Fibroblast of lung (primary cell): Measurements from ENCODE around the gene FNIP1. TPM values are rescaled to one million over a fixed set of nuclear protein-coding genes. Genes with fewer than 3 reads are reported as not detected.

ENCODE experiments used
- DNase-seq, 2 donors: peaks; one replicate each; pipeline versions ENCODE4 v3.0.0 to v3.0.0-alpha.2; 2010; ENCODE audit warnings: low read depth in 2 of 2
- H2AFZ ChIP-seq: 2 replicates; pipeline ENCODE4 v1.5.1; 2012; ENCODE audit warnings: low read length, control low read depth, inconsistent platforms
- H3K27ac ChIP-seq: 2 replicates; pipeline ENCODE4 v1.5.1; 2011; ENCODE audit warnings: low read length, control low read depth; ENCODE audit not compliant: insufficient read depth
- H3K27me3 ChIP-seq: 2 replicates; pipeline ENCODE4 v1.5.1; 2011; ENCODE audit warnings: mild to moderate bottlenecking, low read length; ENCODE audit not compliant: control insufficient read depth, insufficient read depth
- H3K36me3 ChIP-seq: 2 replicates; pipeline ENCODE4 v1.5.1; 2011; ENCODE audit warnings: low read length; ENCODE audit not compliant: control insufficient read depth, insufficient read depth
- H3K4me1 ChIP-seq: 2 replicates; pipeline ENCODE4 v1.5.1; 2011; ENCODE audit warnings: low read length; ENCODE audit not compliant: control insufficient read depth, insufficient read depth; ENCODE audit errors: extremely low read depth
- H3K4me2 ChIP-seq: 2 replicates; pipeline ENCODE4 v1.5.1; 2011; ENCODE audit warnings: low read length, control low read depth; ENCODE audit not compliant: insufficient read depth; ENCODE audit errors: extremely low read depth
- H3K4me3 ChIP-seq, 4 experiments: fragments of 200-600 bp in 1 of 4; sonication (generic) in 1 of 4; replicated peaks in 1 of 4; 2 replicates each; pipeline ENCODE4 v1.5.1; 2011 to 2016; ENCODE audit warnings: low read length in 4 of 4, low read depth in 3 of 4, mild to moderate bottlenecking in 3 of 4, control low read depth in 2 of 4, inconsistent platforms in 1 of 4, mixed read lengths in 1 of 4; ENCODE audit not compliant: insufficient read depth in 1 of 4; ENCODE audit errors: control extremely low read depth in 1 of 4
- H3K79me2 ChIP-seq: 2 replicates; pipeline ENCODE4 v1.5.1; 2012; ENCODE audit warnings: mild to moderate bottlenecking, low read length, inconsistent platforms; ENCODE audit not compliant: control insufficient read depth, insufficient read depth
- H3K9ac ChIP-seq: 2 replicates; pipeline ENCODE4 v1.5.1; 2011; ENCODE audit warnings: mild to moderate bottlenecking, low read length, control low read depth; ENCODE audit not compliant: insufficient read depth
- H3K9me3 ChIP-seq: 2 replicates; pipeline ENCODE4 v1.5.1; 2012; ENCODE audit warnings: low read depth, low read length; ENCODE audit not compliant: control insufficient read depth, insufficient read depth
- H4K20me1 ChIP-seq: 2 replicates; pipeline ENCODE4 v1.5.1; 2011; ENCODE audit warnings: low read length; ENCODE audit not compliant: control insufficient read depth, insufficient read depth; ENCODE audit errors: extremely low read depth
- EZH2 ChIP-seq: IDR thresholded peaks from 2 replicates; pipeline ENCODE4 v1.5.1; 2012; ENCODE audit warnings: low read length, control low read depth, mild to moderate bottlenecking; ENCODE audit errors: missing control alignments
- polyA plus RNA-seq, 2 donors: library from polyadenylated mRNA; depleted of rRNA in 1 of 2; stranded (reverse) in 1 of 2; unstranded in 1 of 2; fragments of >200 nt; gene quantifications; 2 replicates each; pipeline ENCODE4 v1.2.1, GENCODE V29; 2011 to 2012; ENCODE audit warnings: missing spikeins in 1 of 2
- total RNA-seq: library from RNA; depleted of rRNA; stranded (reverse); fragments of >200 nt; gene quantifications from 2 replicates; pipeline ENCODE4 v1.2.1, GENCODE V29; 2014
- TF ChIP-seq, protein P1 (sequence below), 2 donors: IDR thresholded peaks in 1 of 2; conservative IDR thresholded peaks in 1 of 2; 1 replicate in 1 of 2; 2 replicates in 1 of 2; pipeline ENCODE4 v1.5.1; 2011 to 2012; ENCODE audit warnings: low read length in 2 of 2, control low read depth in 1 of 2, inconsistent platforms in 1 of 2, low read depth in 1 of 2, mild to moderate bottlenecking in 1 of 2

The FNIP1 gene
- total and polyA plus RNA-seq, 2 donors (not counting 1 experiment from before 2014, with no cell fraction given): 36.4 to 97.8 TPM

DNA sequence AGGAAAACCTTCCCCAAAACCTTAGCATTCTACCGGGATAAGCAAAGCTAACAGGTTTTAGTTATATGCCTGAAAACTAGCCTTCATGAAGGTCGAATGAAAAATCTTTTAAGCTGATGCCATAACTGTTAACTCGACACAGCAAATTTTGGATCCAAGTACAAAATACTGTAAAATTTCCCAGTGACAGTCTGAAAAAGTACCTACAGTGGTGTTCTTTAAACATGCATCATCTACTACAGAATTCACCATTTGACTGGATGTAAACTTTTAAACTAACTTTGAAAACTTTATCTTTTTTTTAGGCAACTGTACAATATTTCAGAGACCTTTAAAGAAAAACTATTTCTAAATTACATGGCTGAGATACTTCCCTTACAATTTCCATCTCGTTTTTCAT lies 162.6 kb downstream of the FNIP1 start:
- H3K27ac ChIP-seq: peak overlapping the region; percentile 91
- no peaks in the 10 kb centered on the region for H4K20me1 ChIP-seq
- no peaks in the 10 kb centered on the region for H3K9me3 ChIP-seq
- TF ChIP-seq, protein P1, sequence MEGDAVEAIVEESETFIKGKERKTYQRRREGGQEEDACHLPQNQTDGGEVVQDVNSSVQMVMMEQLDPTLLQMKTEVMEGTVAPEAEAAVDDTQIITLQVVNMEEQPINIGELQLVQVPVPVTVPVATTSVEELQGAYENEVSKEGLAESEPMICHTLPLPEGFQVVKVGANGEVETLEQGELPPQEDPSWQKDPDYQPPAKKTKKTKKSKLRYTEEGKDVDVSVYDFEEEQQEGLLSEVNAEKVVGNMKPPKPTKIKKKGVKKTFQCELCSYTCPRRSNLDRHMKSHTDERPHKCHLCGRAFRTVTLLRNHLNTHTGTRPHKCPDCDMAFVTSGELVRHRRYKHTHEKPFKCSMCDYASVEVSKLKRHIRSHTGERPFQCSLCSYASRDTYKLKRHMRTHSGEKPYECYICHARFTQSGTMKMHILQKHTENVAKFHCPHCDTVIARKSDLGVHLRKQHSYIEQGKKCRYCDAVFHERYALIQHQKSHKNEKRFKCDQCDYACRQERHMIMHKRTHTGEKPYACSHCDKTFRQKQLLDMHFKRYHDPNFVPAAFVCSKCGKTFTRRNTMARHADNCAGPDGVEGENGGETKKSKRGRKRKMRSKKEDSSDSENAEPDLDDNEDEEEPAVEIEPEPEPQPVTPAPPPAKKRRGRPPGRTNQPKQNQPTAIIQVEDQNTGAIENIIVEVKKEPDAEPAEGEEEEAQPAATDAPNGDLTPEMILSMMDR (conservative IDR thresholded peaks at IDR 0.05 in 1 of 2, IDR thresholded peaks at IDR 0.05 in 1 of 2; ENCODE audit: low read depth in 1 of 2, low read length in 2 of 2): no peak
- TF ChIP-seq EZH2: no peak
- H3K27me3 ChIP-seq: no peaks in the 10 kb centered on the region
- peak overlapping the region; percentile 62 to 94 (median 88) for H3K4me3 ChIP-seq
- DNase-seq: no peak
- peak overlapping the region; percentile 89 for H3K9ac ChIP-seq
- peak overlapping the region; percentile 72 for H3K4me2 ChIP-seq
- H3K4me1 ChIP-seq: peaks cover 10% of the 10 kb centered on the region
- H3K36me3 ChIP-seq: peaks cover 1% of the 10 kb centered on the region
- H2AFZ ChIP-seq: peak overlapping the region; percentile 77
- peaks cover 55% of the 10 kb centered on the region for H3K79me2 ChIP-seq

DNA sequence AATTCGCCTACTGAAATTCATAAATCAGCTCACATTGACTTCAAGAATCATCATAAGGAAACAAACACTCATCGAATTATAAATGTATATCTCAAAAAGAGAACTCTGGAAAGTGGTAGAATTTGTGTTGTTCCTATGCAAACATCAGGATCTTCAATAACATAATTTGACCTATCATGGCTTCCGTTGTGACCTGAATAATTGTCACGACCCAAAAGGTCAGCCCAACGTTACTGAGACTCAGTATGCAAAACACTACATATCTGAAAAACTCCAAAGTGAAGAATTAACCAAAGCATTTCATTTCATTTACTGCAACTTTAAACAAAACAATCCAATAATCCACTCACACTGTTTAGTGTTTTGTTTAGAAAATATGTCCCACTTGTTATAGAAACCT lies 163.0 kb downstream of the FNIP1 start:
- Histone ChIP-seq H3K4me2 (peak overlapping the region; percentile 72), H3K9me3 (no peaks in the 10 kb centered on the region), H3K9ac (peak overlapping the region; percentile 89), H3K4me3 (peak overlapping the region; percentile 62 to 94 (median 88)), H4K20me1 (no peaks in the 10 kb centered on the region), H3K4me1 (peaks cover 10% of the 10 kb centered on the region), H2AFZ (no peak overlapping the region), H3K27me3 (no peaks in the 10 kb centered on the region), H3K79me2 (peaks cover 59% of the 10 kb centered on the region), H3K36me3 (peaks cover 1% of the 10 kb centered on the region), H3K27ac (peak overlapping the region; percentile 91)
- no peak for DNase-seq
- TF ChIP-seq, protein P1 (conservative IDR thresholded peaks at IDR 0.05 in 1 of 2, IDR thresholded peaks at IDR 0.05 in 1 of 2; ENCODE audit: low read depth in 1 of 2, low read length in 2 of 2): no peak
- TF ChIP-seq EZH2: no peak

DNA sequence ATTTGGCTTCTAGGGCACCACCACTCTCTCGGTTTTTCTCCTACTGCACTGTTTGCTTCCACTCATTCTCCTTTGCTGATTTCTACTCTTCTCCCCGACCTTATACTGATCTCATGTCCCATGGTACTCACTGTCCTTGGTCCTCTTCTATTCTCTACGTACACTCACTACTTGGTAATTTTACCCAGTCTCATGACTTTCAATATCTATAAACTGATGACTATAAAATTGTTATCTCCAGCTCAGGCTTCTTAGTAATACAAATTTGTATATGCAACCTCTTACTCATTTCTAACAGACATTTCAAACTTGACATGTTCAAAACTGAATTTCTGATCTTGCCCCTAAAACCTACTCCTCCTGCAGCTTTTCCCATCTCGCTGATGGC lies 165.9 kb downstream of the FNIP1 start:
- DNase-seq: no peak
- peaks cover 86% of the 10 kb centered on the region for H3K79me2 ChIP-seq

More for the DNA sequence above, 165.9 kb downstream of the FNIP1 start:
- TF ChIP-seq, protein P1 (conservative IDR thresholded peaks at IDR 0.05 in 1 of 2, IDR thresholded peaks at IDR 0.05 in 1 of 2; ENCODE audit: low read depth in 1 of 2, low read length in 2 of 2): no peak
- no peak for TF ChIP-seq EZH2
- Histone ChIP-seq H3K4me1 (peaks cover 4% of the 10 kb centered on the region), H3K4me3 (peak overlapping the region in 1 of 4 experiments; percentile 8), H3K9ac (no peak overlapping the region), H4K20me1 (no peaks in the 10 kb centered on the region), H2AFZ (no peak overlapping the region), H3K9me3 (no peaks in the 10 kb centered on the region), H3K4me2 (peak overlapping the region; percentile 48), H3K27ac (peak overlapping the region; percentile 37), H3K36me3 (no peaks in the 10 kb centered on the region), H3K27me3 (no peaks in the 10 kb centered on the region)
